SK-N-SH (cell line): ENCODE results near the gene FLYWCH1. TPM values are rescaled to one million over a fixed set of nuclear protein-coding genes. Genes with fewer than 3 reads are reported as not detected.

ENCODE experiments used
- CTCF ChIA-PET: fragments of 300-600, 350-600 bp; formaldehyde crosslinking; extraction: SDS; loops from one replicate; lab custom pipeline; 2021; lab: Yijun Ruan, JAX
- POLR2A ChIA-PET: fragments of 350-600 bp; sonication (Branson Sonifier 250); formaldehyde crosslinking; extraction: SDS; loops from one replicate; lab custom pipeline; 2020; ENCODE audit warnings: antibody characterized with exemption, inconsistent platforms; lab: Yijun Ruan, JAX
- DNase-seq: peaks from one replicate; pipeline ENCODE4 v3.0.0; 2012
- H2AFZ ChIP-seq: fragments of 200-600 bp; sonication (generic); 2 replicates; pipeline ENCODE4 v1.8.1; 2016; ENCODE audit warnings: antibody characterized with exemption, mild to moderate bottlenecking, low read depth
- H3F3A ChIP-seq: fragments of 200-600 bp; sonication (generic); replicated peaks from 2 replicates; pipeline ENCODE3; 2016; ENCODE audit warnings: antibody characterized with exemption, mild to moderate bottlenecking; ENCODE audit not compliant: insufficient read depth
- H3K27ac ChIP-seq, 2 experiments: fragments of 200-500 bp in 1 of 2; fragments of 200-600 bp in 1 of 2; sonication (Bioruptor generic) in 1 of 2; sonication (generic), shearing (Covaris generic) in 1 of 2; 2 replicates each; pipeline versions ENCODE4 v1.5.1 to v1.6.1; 2014 to 2016; ENCODE audit warnings: low read depth in 2 of 2, inconsistent platforms in 1 of 2, low read length in 1 of 2, mild to moderate bottlenecking in 1 of 2, mixed read lengths in 1 of 2
- H3K27me3 ChIP-seq: fragments of 200-600 bp; sonication (generic), shearing (Covaris generic); 2 replicates; pipeline ENCODE4 v1.6.1; 2016; ENCODE audit warnings: mixed run types; ENCODE audit not compliant: insufficient read depth
- H3K36me3 ChIP-seq, 2 experiments: fragments of 200-500 bp in 1 of 2; fragments of 200-600 bp in 1 of 2; sonication (Bioruptor generic) in 1 of 2; sonication (generic) in 1 of 2; replicated peaks in 1 of 2; 2 replicates each; pipeline versions ENCODE3 to v1.5.1; 2014 to 2016; ENCODE audit warnings: low read length in 1 of 2, mild to moderate bottlenecking in 1 of 2; ENCODE audit not compliant: insufficient read depth in 2 of 2, control insufficient read depth in 1 of 2
- H3K4me1 ChIP-seq, 2 experiments: fragments of 200-500 bp in 1 of 2; fragments of 200-600 bp in 1 of 2; sonication (Bioruptor generic) in 1 of 2; sonication (generic), shearing (Covaris generic) in 1 of 2; 2 replicates each; pipeline versions ENCODE4 v1.5.1 to v1.6.1; 2014 to 2016; ENCODE audit warnings: low read depth in 1 of 2, low read length in 1 of 2, mixed run types in 1 of 2; ENCODE audit not compliant: insufficient read depth in 2 of 2, control insufficient read depth in 1 of 2
- H3K4me2 ChIP-seq: fragments of 200-600 bp; sonication (generic), shearing (Covaris generic); 2 replicates; pipeline ENCODE4 v1.6.1; 2017; ENCODE audit warnings: mixed run types
- H3K4me3 ChIP-seq, 2 experiments: fragments of 200-500 bp in 1 of 2; fragments of 200-600 bp in 1 of 2; sonication (Bioruptor generic) in 1 of 2; sonication (generic), shearing (Covaris generic) in 1 of 2; 2 replicates each; pipeline versions ENCODE4 v1.5.1 to v1.8.1; 2014 to 2016; ENCODE audit warnings: low read depth in 2 of 2, inconsistent platforms in 1 of 2, low read length in 1 of 2, mild to moderate bottlenecking in 1 of 2, mixed read lengths in 1 of 2, moderate library complexity in 1 of 2
- H3K79me2 ChIP-seq: fragments of 200-600 bp; sonication (generic); 2 replicates; pipeline ENCODE4 v1.8.1; 2017; ENCODE audit warnings: mild to moderate bottlenecking; ENCODE audit not compliant: insufficient read depth
- H3K9ac ChIP-seq: fragments of 200-600 bp; sonication (generic); 2 replicates; pipeline ENCODE4 v1.6.1; 2017; ENCODE audit warnings: mixed run types
- H3K9me2 ChIP-seq: fragments of 200-600 bp; sonication (generic); 2 replicates; pipeline ENCODE4 v1.6.1; 2017; ENCODE audit warnings: mixed run types
- H3K9me3 ChIP-seq: fragments of 200-600 bp; sonication (generic); 2 replicates; pipeline ENCODE4 v1.6.1; 2017; ENCODE audit warnings: mixed run types, mild to moderate bottlenecking, moderate library complexity
- H4K20me1 ChIP-seq: fragments of 200-600 bp; sonication (generic); 2 replicates; pipeline ENCODE4 v1.6.1; 2017; ENCODE audit warnings: mild to moderate bottlenecking, mixed run types; ENCODE audit not compliant: insufficient read depth
- EZH2phosphoT487 ChIP-seq: fragments of 200-600 bp; sonication (generic); IDR thresholded peaks from 2 replicates; pipeline ENCODE4 v1.6.1; 2017; ENCODE audit warnings: low read depth, mixed run types, mild to moderate bottlenecking, antibody characterized with exemption, moderate library complexity, borderline replicate concordance
- FOSL2 ChIP-seq: IDR thresholded peaks from 2 replicates; pipeline ENCODE4 v1.4.0; 2012; ENCODE audit warnings: low read depth, mild to moderate bottlenecking, moderate library complexity, borderline replicate concordance
- FOXM1 ChIP-seq: IDR thresholded peaks from 2 replicates; pipeline ENCODE4 v1.4.0; 2012; ENCODE audit warnings: low read depth, mild to moderate bottlenecking
- GABPA ChIP-seq: IDR thresholded peaks from 2 replicates; pipeline ENCODE4 v1.4.0; 2012; ENCODE audit warnings: low read depth, mild to moderate bottlenecking
- GATA2 ChIP-seq: sonication (generic); formaldehyde crosslinking; IDR thresholded peaks from 2 replicates; pipeline ENCODE4 v1.5.0; 2020; ENCODE audit warnings: mild to moderate bottlenecking, missing genetic modification reagents
- MXI1 ChIP-seq: IDR thresholded peaks from 2 replicates; pipeline ENCODE4 v1.6.1; 2012; ENCODE audit warnings: mild to moderate bottlenecking, low read depth, low read length, improper control_type of control experiment
- NFIC ChIP-seq: IDR thresholded peaks from 2 replicates; pipeline ENCODE4 v1.4.0; 2012; ENCODE audit warnings: borderline replicate concordance
- NRF1 ChIP-seq: IDR thresholded peaks from 2 replicates; pipeline ENCODE4 v1.6.1; 2012; ENCODE audit warnings: low read depth, mild to moderate bottlenecking, low read length
- POLR2AphosphoS5 ChIP-seq: IDR thresholded peaks from 2 replicates; pipeline ENCODE4 v1.6.1; 2012; ENCODE audit warnings: low read depth, low read length
- RXRA ChIP-seq: IDR thresholded peaks from 2 replicates; pipeline ENCODE4 v1.4.0; 2012; ENCODE audit warnings: low read depth, mild to moderate bottlenecking, borderline replicate concordance
- SIN3A ChIP-seq: IDR thresholded peaks from 2 replicates; pipeline ENCODE4 v1.6.1; 2012; ENCODE audit warnings: low read depth, mild to moderate bottlenecking, low read length, moderate library complexity, borderline replicate concordance
- SMC3 ChIP-seq: IDR thresholded peaks from 2 replicates; pipeline ENCODE4 v1.6.1; 2012; ENCODE audit warnings: low read depth, low read length, improper control_type of control experiment
- WGBS: methylation state at CpG from one replicate; pipeline ENCODE4 v1.1.6; 2017; ENCODE audit warnings: low lambda C conversion rate; 5-methylcytosine and 5-hydroxymethylcytosine counted together
- polyA plus RNA-seq, 3 experiments: library from polyadenylated mRNA; depleted of rRNA; stranded (reverse); fragments of >200 nt; gene quantifications; 2 replicates each; pipeline ENCODE4 v1.2.3, GENCODE V29; 2012
- TF ChIP-seq, protein P1 (sequence below): IDR thresholded peaks from 2 replicates; pipeline ENCODE4 v1.6.1; 2012; ENCODE audit warnings: mild to moderate bottlenecking, low read depth, low read length, moderate library complexity
- TF ChIP-seq, protein P2 (sequence below): IDR thresholded peaks from 2 replicates; pipeline ENCODE4 v1.4.0; 2012; ENCODE audit warnings: low read depth, borderline replicate concordance
- TF ChIP-seq, protein P3 (sequence below): IDR thresholded peaks from 2 replicates; pipeline ENCODE4; 2012

FLYWCH1 gene
- polyA plus RNA-seq, 1 of the 3 experiments (the other 2 are of a cell fraction): 30.1 TPM

DNA sequence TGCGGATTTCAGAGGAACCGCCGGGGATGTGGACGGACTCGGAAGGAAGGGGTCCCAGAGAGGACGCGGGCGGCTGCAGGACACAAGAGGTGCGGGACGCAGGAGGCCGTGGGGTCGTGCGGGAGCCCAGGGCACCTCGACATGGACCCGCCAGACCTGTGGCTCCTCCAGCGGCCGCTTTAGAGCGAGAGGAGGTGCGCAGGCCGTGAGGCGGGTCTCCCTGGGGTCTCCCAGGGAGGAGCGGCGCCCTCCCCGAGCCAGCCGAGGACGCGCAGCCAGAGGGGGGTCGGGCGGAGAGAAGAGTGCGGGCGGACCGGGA lies 6.8 kb upstream of the FLYWCH1 start:
- H3K9me3 ChIP-seq: no peaks in the 10 kb centered on the region
- CTCF ChIA-PET: no interaction called here
- peak overlapping the region; percentile 72; the same call in 1 of the 2 replicates for H2AFZ ChIP-seq
- peaks cover 3% of the 10 kb centered on the region; the same call in 1 of the 2 replicates for H3K79me2 ChIP-seq
- POLR2A ChIA-PET: no interaction called here
- H3K4me3 ChIP-seq: peak overlapping the region; percentile 73 to 95
- peak overlapping the region; percentile 72 to 80 for H3K27ac ChIP-seq
- peak overlapping the region; percentile 98 for H3K4me2 ChIP-seq
- peak overlapping the region; percentile 88 for H3K9ac ChIP-seq
- H3K4me1 ChIP-seq: peaks cover 6 to 8% of the 10 kb centered on the region in 2 experiments; a peak in 2 of 4 replicates
- WGBS: 0% methylated on average over 1 of the region's 32 CpGs
- DNase-seq: no peak
- peaks cover 20% of the 10 kb centered on the region for H3F3A ChIP-seq
- TF ChIP-seq, protein P1, sequence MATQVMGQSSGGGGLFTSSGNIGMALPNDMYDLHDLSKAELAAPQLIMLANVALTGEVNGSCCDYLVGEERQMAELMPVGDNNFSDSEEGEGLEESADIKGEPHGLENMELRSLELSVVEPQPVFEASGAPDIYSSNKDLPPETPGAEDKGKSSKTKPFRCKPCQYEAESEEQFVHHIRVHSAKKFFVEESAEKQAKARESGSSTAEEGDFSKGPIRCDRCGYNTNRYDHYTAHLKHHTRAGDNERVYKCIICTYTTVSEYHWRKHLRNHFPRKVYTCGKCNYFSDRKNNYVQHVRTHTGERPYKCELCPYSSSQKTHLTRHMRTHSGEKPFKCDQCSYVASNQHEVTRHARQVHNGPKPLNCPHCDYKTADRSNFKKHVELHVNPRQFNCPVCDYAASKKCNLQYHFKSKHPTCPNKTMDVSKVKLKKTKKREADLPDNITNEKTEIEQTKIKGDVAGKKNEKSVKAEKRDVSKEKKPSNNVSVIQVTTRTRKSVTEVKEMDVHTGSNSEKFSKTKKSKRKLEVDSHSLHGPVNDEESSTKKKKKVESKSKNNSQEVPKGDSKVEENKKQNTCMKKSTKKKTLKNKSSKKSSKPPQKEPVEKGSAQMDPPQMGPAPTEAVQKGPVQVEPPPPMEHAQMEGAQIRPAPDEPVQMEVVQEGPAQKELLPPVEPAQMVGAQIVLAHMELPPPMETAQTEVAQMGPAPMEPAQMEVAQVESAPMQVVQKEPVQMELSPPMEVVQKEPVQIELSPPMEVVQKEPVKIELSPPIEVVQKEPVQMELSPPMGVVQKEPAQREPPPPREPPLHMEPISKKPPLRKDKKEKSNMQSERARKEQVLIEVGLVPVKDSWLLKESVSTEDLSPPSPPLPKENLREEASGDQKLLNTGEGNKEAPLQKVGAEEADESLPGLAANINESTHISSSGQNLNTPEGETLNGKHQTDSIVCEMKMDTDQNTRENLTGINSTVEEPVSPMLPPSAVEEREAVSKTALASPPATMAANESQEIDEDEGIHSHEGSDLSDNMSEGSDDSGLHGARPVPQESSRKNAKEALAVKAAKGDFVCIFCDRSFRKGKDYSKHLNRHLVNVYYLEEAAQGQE: no peak; the same call in 1 of the 2 replicates
- TF ChIP-seq SIN3A (no peak), GATA2 (CRISPR knock-in tag) (no peak), NFIC (no peak), POLR2AphosphoS5 (no peak), EZH2phosphoT487 (no peak), FOSL2 (no peak), NRF1 (no peak), GABPA (no peak), FOXM1 (no peak), RXRA (no peak), SMC3 (no peak), MXI1 (no peak)
- TF ChIP-seq, protein P2, sequence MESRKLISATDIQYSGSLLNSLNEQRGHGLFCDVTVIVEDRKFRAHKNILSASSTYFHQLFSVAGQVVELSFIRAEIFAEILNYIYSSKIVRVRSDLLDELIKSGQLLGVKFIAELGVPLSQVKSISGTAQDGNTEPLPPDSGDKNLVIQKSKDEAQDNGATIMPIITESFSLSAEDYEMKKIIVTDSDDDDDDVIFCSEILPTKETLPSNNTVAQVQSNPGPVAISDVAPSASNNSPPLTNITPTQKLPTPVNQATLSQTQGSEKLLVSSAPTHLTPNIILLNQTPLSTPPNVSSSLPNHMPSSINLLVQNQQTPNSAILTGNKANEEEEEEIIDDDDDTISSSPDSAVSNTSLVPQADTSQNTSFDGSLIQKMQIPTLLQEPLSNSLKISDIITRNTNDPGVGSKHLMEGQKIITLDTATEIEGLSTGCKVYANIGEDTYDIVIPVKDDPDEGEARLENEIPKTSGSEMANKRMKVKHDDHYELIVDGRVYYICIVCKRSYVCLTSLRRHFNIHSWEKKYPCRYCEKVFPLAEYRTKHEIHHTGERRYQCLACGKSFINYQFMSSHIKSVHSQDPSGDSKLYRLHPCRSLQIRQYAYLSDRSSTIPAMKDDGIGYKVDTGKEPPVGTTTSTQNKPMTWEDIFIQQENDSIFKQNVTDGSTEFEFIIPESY: no peak
- TF ChIP-seq, protein P3, sequence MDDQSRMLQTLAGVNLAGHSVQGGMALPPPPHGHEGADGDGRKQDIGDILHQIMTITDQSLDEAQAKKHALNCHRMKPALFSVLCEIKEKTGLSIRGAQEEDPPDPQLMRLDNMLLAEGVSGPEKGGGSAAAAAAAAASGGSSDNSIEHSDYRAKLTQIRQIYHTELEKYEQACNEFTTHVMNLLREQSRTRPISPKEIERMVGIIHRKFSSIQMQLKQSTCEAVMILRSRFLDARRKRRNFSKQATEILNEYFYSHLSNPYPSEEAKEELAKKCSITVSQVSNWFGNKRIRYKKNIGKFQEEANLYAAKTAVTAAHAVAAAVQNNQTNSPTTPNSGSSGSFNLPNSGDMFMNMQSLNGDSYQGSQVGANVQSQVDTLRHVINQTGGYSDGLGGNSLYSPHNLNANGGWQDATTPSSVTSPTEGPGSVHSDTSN: no peak
- H3K36me3 ChIP-seq: no peaks in the 10 kb centered on the region
- H3K9me2 ChIP-seq: no peaks in the 10 kb centered on the region
- H3K27me3 ChIP-seq: no peaks in the 10 kb centered on the region
- no peaks in the 10 kb centered on the region for H4K20me1 ChIP-seq
